Trophoblast cell (in vitro differentiated cells and primary cell): ENCODE results near the gene KRAS.

Experiments
- DNase-seq, 2 donors: peaks; one replicate each; pipeline ENCODE4 v3.0.0-alpha.2; 2016
- H2AFZ ChIP-seq: 2 replicates; pipeline ENCODE4 v1.6.1; 2013; ENCODE audit warnings: low read length, moderate library complexity, mild to moderate bottlenecking; ENCODE audit not compliant: insufficient read depth, poor library complexity
- H2AK5ac ChIP-seq: 2 replicates; pipeline ENCODE4 v1.6.1; 2013; ENCODE audit warnings: mild to moderate bottlenecking, low read length
- H2BK120ac ChIP-seq: 2 replicates; pipeline ENCODE4 v1.6.1; 2013; ENCODE audit warnings: low read length, mild to moderate bottlenecking, moderate library complexity; ENCODE audit not compliant: insufficient read depth, poor library complexity
- H2BK12ac ChIP-seq: 2 replicates; pipeline ENCODE4 v1.6.1; 2013; ENCODE audit warnings: mild to moderate bottlenecking, low read length, moderate library complexity
- H2BK5ac ChIP-seq: 2 replicates; pipeline ENCODE4 v1.6.1; 2013; ENCODE audit warnings: low read length, low read depth, moderate library complexity, mild to moderate bottlenecking; ENCODE audit not compliant: poor library complexity
- H3K14ac ChIP-seq: 2 replicates; pipeline ENCODE4 v1.6.1; 2013; ENCODE audit warnings: mild to moderate bottlenecking, low read length
- H3K18ac ChIP-seq: 2 replicates; pipeline ENCODE4 v1.6.1; 2013; ENCODE audit warnings: mild to moderate bottlenecking, low read length
- H3K23ac ChIP-seq: 2 replicates; pipeline ENCODE4 v1.6.1; 2013; ENCODE audit warnings: low read length
- H3K27ac ChIP-seq: 2 replicates; pipeline ENCODE4 v1.5.1; 2013; ENCODE audit warnings: low read depth, mild to moderate bottlenecking, inconsistent platforms, low read length, moderate library complexity
- H3K27me3 ChIP-seq: 2 replicates; pipeline ENCODE4 v1.6.1; 2013; ENCODE audit warnings: inconsistent platforms, mild to moderate bottlenecking, low read length, moderate library complexity; ENCODE audit not compliant: insufficient read depth
- H3K36me3 ChIP-seq, 2 experiments: 1 replicate in 1 of 2; 2 replicates in 1 of 2; pipeline ENCODE4 v1.6.1; 2013; ENCODE audit warnings: low read length in 2 of 2, mild to moderate bottlenecking in 2 of 2, moderate library complexity in 1 of 2; ENCODE audit not compliant: insufficient read depth in 2 of 2, control insufficient read depth in 1 of 2
- H3K4ac ChIP-seq: 2 replicates; pipeline ENCODE4 v1.6.1; 2013; ENCODE audit warnings: low read depth, mild to moderate bottlenecking, low read length, moderate library complexity
- H3K4me1 ChIP-seq, 2 experiments: 1 replicate in 1 of 2; 2 replicates in 1 of 2; pipeline ENCODE4 v1.6.1; 2013; ENCODE audit warnings: low read length in 2 of 2, mild to moderate bottlenecking in 2 of 2, moderate library complexity in 1 of 2; ENCODE audit not compliant: insufficient read depth in 2 of 2, control insufficient read depth in 1 of 2
- H3K4me2 ChIP-seq: 2 replicates; pipeline ENCODE4 v1.6.1; 2013; ENCODE audit warnings: inconsistent platforms, mild to moderate bottlenecking, low read length, moderate library complexity
- H3K4me3 ChIP-seq: 2 replicates; pipeline ENCODE4 v1.5.1; 2013; ENCODE audit warnings: mild to moderate bottlenecking, low read depth, low read length, inconsistent platforms
- H3K79me1 ChIP-seq: one replicate; pipeline ENCODE4 v1.6.1; 2013; ENCODE audit warnings: low read length
- H3K79me2 ChIP-seq: 2 replicates; pipeline ENCODE4 v1.6.1; 2013; ENCODE audit warnings: low read length, mild to moderate bottlenecking; ENCODE audit not compliant: control insufficient read depth, insufficient read depth, poor library complexity
- H3K9ac ChIP-seq: 2 replicates; pipeline ENCODE4 v1.6.1; 2013; ENCODE audit warnings: mild to moderate bottlenecking, low read length
- H3K9me3 ChIP-seq: 2 replicates; pipeline ENCODE4 v1.6.1; 2013; ENCODE audit warnings: low read depth, mild to moderate bottlenecking, control low read depth, inconsistent platforms, low read length; ENCODE audit not compliant: insufficient read depth
- H4K12ac ChIP-seq: 2 replicates; pipeline ENCODE4 v1.6.1; 2013; ENCODE audit warnings: low read depth, mild to moderate bottlenecking, low read length, moderate library complexity
- H4K8ac ChIP-seq: 2 replicates; pipeline ENCODE4 v1.6.1; 2013; ENCODE audit warnings: low read depth, mild to moderate bottlenecking, low read length, moderate library complexity
- H4K91ac ChIP-seq: one replicate; pipeline ENCODE4 v1.6.1; 2013; ENCODE audit warnings: low read depth, mild to moderate bottlenecking, low read length, moderate library complexity
- WGBS: extraction: QIAGEN DNeasy Blood & Tissue Kit; methylation state at CpG from one replicate; pipeline ENCODE4 v1.1.7; 2013; ENCODE audit warnings: missing lambda C conversion rate; ENCODE audit not compliant: insufficient read length, insufficient coverage; ENCODE audit errors: extremely low coverage; 5-methylcytosine and 5-hydroxymethylcytosine counted together

The KRAS gene

GRCh38 chr12:25236190-25236589 lies 14.5 kb downstream of the KRAS start:
- Histone ChIP-seq H3K27me3 (no peaks in the 10 kb centered on the region), H3K27ac (no peak overlapping the region), H4K8ac (no peak overlapping the region), H2AK5ac (no peak overlapping the region), H2AFZ (no peak overlapping the region), H3K4me2 (no peak overlapping the region), H3K14ac (no peak overlapping the region), H3K4ac (no peak overlapping the region), H2BK5ac (no peak overlapping the region), H3K4me1 (no peaks in the 10 kb centered on the region), H4K91ac (no peak overlapping the region), H3K4me3 (no peak overlapping the region), H3K9ac (no peak overlapping the region), H2BK120ac (no peak overlapping the region), H3K18ac (no peak overlapping the region), H4K12ac (no peak overlapping the region), H3K79me1 (no peaks in the 10 kb centered on the region), H3K9me3 (no peaks in the 10 kb centered on the region), H3K23ac (no peak overlapping the region), H2BK12ac (no peak overlapping the region), H3K79me2 (no peaks in the 10 kb centered on the region), H3K36me3 (peaks cover 3 to 10% of the 10 kb centered on the region in 2 experiments)
- WGBS: no CpG with 5 or more reads among the region's 1 CpG
- DNase-seq: no peak

GRCh38 chr12:25213338-25213737 lies 37.4 kb downstream of the KRAS start:
- H3K79me2 ChIP-seq: no peaks in the 10 kb centered on the region
- H3K4me3 ChIP-seq: no peak overlapping the region
- H4K8ac ChIP-seq: no peak overlapping the region
- no peak overlapping the region for H2BK120ac ChIP-seq
- H3K23ac ChIP-seq: no peak overlapping the region
- H3K14ac ChIP-seq: no peak overlapping the region
- H3K9me3 ChIP-seq: no peaks in the 10 kb centered on the region
- H2BK5ac ChIP-seq: no peak overlapping the region
- no peak for DNase-seq
- no peak overlapping the region for H4K12ac ChIP-seq
- no peak overlapping the region for H4K91ac ChIP-seq
- H3K9ac ChIP-seq: no peak overlapping the region
- no peak overlapping the region for H2AFZ ChIP-seq
- no peaks in the 10 kb centered on the region for H3K79me1 ChIP-seq
- H2AK5ac ChIP-seq: no peak overlapping the region
- no peak overlapping the region for H2BK12ac ChIP-seq
- H3K36me3 ChIP-seq: peaks cover 3 to 5% of the 10 kb centered on the region in 2 experiments
- no peak overlapping the region for H3K18ac ChIP-seq
- H3K4me1 ChIP-seq: no peaks in the 10 kb centered on the region
- no peak overlapping the region for H3K4ac ChIP-seq
- no CpG with 5 or more reads among the region's 1 CpG for WGBS
- H3K27ac ChIP-seq: no peak overlapping the region
- no peak overlapping the region for H3K4me2 ChIP-seq
- H3K27me3 ChIP-seq: no peaks in the 10 kb centered on the region

- Histone ChIP-seq H3K4me1 (no peaks in the 10 kb centered on the region), H4K91ac (no peak overlapping the region), H3K36me3 (peaks cover 4 to 6% of the 10 kb centered on the region in 2 experiments), H3K18ac (no peak overlapping the region), H3K27me3 (no peaks in the 10 kb centered on the region), H2BK5ac (no peak overlapping the region), H3K9ac (no peak overlapping the region), H2BK120ac (no peak overlapping the region), H2AK5ac (no peak overlapping the region), H4K8ac (no peak overlapping the region), H3K4me3 (no peak overlapping the region), H3K79me2 (no peaks in the 10 kb centered on the region), H3K27ac (no peak overlapping the region), H3K9me3 (no peaks in the 10 kb centered on the region), H2BK12ac (no peak overlapping the region), H3K4me2 (no peak overlapping the region), H3K14ac (no peak overlapping the region), H3K23ac (no peak overlapping the region), H2AFZ (no peak overlapping the region), H3K79me1 (no peaks in the 10 kb centered on the region), H4K12ac (no peak overlapping the region), H3K4ac (no peak overlapping the region)
- no peak for DNase-seq
- WGBS: no CpG with 5 or more reads among the region's 1 CpG
Observed at GRCh38 chr12:25208554-25208953, 42.2 kb downstream of the KRAS start.

- H3K9ac ChIP-seq: no peak overlapping the region
- no peak overlapping the region for H3K27ac ChIP-seq
- H3K4me3 ChIP-seq: no peak overlapping the region
- H2BK12ac ChIP-seq: no peak overlapping the region
- no peak overlapping the region for H3K4ac ChIP-seq
- H2BK120ac ChIP-seq: no peak overlapping the region
- no peaks in the 10 kb centered on the region for H3K4me1 ChIP-seq
- H3K4me2 ChIP-seq: no peak overlapping the region
- no CpG with 5 or more reads among the region's 1 CpG for WGBS
- H3K14ac ChIP-seq: no peak overlapping the region
- H3K27me3 ChIP-seq: no peaks in the 10 kb centered on the region
- no peak for DNase-seq
- no peak overlapping the region for H4K12ac ChIP-seq
- no peaks in the 10 kb centered on the region for H3K9me3 ChIP-seq
- H2AK5ac ChIP-seq: no peak overlapping the region
- no peaks in the 10 kb centered on the region for H3K79me1 ChIP-seq
- no peak overlapping the region for H3K23ac ChIP-seq
- no peak overlapping the region for H4K91ac ChIP-seq
- peaks cover 3 to 6% of the 10 kb centered on the region in 2 experiments for H3K36me3 ChIP-seq
- H3K79me2 ChIP-seq: no peaks in the 10 kb centered on the region
- no peak overlapping the region for H2AFZ ChIP-seq
- no peak overlapping the region for H2BK5ac ChIP-seq
- no peak overlapping the region for H3K18ac ChIP-seq
- no peak overlapping the region for H4K8ac ChIP-seq
Observed at GRCh38 chr12:25207846-25208245, 42.9 kb downstream of the KRAS start.
